ENCODE data around the gene FGFR3.

Gene FGFR3

DNA sequence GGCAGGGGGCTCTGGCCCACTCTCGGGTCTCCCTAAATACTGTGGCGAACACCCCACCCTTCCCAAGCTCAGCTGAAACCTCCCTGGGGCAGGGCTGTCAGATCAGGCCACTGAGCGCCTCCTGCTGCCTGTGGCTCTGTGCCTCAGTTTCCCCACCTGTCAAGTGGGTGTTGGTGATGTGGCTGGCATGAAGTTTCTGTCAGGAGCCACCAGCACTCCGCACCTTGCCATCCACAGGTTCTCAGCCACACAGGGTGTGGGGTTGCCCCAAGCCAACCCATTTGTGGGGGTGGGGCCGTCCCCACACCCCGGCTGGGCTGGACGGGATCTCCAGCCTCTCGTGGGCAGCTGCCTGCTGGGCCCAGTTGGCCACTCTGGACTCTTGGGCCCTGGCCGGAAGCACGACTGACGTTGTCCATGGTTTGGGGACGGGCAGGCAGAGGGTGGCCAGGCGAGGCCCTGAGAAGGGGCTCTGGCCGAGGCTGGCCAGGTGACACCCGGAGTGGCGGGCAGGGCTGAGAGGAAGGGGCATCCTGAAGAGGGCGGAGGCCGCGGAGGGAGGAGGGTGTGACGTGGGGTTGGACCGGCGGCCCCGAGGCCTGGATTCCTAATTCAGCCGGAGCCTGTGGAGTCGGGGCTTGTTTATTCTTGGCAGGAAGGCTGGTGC, 5.5 kb upstream of the FGFR3 start:
- DNase-seq: peak; percentile 11

DNA sequence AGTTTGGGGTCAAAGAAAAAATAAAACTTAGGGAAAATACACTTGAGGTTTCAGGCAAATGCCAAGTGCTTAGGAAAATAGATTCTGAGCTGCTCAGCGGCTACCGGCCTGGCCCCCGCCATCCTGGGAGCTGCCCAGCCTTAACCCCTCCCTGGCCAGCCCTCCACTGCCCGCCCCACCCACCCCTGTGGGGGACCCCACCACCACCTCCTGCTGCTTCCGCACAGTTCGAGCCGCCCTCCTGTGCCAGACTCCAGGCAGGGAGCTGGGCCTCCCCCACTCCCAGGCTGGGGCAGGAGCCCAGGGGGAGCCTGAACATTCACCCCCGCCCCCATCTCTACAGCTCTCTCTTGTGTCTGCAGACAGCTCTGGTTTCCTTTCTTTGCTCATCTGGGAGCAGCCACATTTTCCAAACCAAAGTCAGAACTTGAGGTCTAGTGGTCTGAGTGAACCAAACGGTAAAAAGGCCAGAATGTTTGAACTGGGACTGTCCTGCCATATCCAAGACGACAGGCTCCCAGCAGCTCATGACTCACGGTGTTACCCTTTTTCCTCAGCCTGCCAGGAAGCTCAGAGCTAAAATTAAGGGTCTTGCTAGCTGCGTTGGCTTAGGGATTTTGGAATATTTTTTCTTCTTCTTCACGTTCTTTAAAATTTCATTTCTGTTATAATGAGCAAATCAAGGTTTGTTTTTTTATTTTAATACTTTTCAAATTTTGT, 4.7 kb upstream of the FGFR3 start:
- DNase-seq: no peak

DNA sequence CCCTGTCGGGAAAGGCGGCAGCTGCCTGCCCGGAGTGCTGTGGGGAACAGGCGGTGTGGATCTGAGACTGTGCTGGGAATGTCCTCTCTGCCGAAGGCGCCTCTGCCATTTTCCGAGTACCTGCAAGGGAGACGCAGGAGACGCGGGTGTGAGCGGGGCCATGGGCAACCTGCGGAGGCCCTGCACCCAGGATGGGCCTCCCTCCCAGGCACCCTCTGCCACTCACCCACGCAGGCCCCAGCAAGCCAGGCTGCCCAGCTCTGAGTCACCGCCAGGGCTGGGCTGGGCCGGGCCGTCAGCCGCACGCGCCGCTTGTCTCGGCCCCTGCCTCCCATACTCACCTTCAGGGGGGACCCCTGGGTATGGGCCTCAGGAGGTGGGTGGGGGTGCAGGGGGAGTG, 3.5 kb upstream of the FGFR3 start:
- DNase-seq: no peak

DNA sequence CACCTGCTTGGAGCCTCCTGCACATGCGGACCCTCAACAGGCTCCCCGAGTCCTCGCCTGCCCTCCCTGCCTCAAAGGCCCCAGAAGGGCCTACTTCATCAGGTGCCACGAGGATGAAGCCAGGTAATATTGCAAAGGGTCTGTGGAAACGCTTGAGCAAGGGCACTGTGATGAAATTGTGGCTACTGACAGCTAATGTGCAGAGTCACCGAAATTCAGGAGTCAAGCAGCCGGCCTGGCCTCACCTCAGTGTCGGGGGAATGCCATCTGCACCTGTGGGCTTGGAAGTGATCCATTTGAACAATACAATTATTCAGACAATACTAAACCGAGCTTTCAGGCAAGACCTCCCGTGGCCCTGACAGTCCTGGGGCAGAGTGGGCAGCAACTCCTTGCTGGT, 3.1 kb upstream of the FGFR3 start:
- no peak for DNase-seq

DNA sequence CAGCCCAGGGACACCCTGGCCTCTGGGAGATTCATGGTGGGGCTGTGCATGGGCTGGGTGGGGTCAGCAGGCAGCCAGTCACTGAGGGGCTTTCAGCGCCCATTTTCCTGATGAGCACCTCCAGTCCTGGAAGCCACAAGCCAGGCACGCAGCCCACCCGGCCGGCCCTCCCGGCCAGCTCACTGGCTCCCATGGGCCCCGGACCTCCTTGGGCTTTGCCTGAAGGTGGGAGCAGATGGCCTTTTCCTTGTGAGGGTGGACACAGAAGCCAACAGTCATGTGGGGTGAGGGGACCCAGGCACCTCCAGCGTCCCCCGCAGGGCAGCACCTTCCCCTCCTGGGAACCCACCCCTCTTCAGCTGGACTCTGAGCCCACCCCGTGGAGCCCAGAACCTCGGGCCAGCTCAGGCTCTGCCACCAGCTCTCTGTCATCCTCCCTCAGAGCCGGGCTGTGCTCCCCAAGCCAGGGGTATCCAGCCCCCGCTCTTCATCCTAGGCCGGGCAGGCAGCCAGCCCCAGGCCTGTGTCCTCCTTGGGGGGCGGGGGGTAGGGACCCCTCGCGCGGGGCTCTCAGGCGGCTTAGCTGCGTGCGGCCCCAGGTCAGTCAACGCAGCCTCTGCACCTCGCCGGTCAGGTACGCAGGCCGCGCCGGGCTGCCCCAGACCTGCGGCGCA, 798 bp upstream of the FGFR3 start:
- DNase-seq: no peak

DNA sequence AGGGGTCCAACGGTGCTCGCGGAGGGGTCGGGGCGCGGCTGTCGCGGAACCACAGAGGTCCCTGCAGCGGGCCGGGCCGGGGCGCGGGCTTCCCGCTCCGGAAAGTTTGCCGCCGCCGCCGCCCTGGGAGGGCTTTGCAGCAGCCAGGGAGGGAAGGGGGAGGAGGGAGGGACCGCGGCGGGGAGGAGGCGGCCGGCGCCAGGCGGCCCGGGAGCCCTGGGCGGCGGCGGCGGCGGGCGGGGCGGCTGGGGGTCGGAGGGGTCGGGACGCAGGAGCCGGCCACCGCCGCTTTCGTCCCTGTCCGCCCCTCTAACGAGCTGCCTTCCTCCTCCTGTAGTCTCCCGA, 375 bp downstream of the FGFR3 start:
- no peak for DNase-seq

DNA sequence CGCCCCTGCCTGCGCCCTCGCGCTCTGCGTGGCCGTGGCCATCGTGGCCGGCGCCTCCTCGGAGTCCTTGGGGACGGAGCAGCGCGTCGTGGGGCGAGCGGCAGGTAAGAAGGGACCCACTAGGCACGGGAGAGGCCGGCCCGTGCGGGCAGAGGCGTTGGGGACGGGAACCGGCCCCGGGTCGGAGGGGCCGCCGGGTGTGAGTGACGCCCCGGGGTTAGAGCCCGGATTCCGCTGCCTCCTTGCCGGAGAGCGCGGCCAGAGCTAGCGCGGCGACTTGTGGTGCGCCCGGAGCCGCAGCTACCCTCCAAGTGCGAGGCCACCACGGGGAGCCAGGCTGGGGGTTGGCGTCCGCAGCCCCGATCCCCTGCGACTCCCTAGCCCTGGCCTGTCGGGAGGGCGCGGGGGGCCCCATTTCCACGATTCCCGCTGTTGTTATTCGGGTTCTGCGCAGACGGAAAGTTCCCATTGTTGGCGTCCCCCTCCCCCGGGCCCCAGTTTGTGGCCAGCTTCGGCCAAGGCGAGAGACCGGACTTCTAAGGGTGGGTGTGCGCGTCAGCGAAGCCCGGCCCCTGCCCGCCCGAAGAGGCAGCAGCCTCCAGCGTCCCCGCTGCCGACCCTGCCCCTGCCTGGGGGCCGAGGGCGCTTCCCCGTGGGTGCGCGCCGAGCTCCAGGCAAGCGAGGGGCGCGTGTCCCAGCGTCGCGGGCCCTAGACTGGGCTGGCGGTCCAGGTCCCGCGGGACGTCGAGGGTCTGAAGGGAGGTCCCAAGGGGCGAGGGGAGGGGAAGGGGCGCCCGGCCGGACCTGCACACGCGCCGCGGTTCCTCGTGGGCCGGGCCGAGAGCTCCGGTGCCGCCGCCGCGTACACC, 1.1 kb downstream of the FGFR3 start:
- DNase-seq: peak; percentile 76

DNA sequence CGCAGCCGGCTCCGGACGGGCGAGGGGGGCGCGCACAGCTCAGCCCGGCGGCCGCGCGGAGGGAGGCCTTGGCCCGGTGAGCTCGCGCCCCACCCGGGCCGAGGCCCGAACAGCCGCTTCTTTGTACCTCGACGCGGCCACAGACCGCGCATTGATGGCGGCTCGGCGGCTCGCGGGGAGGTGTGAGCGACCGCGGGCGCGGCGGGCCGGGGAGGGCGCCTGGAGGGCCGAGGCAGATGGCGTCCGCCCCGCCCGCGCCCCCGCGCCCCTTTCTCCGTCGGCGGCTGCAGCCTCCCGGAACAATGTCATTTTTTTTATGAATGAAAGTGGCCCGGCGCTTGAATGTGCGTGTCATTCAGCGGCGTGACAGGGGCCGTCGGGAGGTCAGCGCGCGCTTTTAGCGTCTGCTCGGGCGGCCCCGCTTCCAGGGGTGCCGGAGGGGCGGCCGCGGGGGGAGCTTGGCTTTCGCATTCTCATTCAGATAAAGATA, 1.8 kb downstream of the FGFR3 start:
- DNase-seq: no peak

DNA sequence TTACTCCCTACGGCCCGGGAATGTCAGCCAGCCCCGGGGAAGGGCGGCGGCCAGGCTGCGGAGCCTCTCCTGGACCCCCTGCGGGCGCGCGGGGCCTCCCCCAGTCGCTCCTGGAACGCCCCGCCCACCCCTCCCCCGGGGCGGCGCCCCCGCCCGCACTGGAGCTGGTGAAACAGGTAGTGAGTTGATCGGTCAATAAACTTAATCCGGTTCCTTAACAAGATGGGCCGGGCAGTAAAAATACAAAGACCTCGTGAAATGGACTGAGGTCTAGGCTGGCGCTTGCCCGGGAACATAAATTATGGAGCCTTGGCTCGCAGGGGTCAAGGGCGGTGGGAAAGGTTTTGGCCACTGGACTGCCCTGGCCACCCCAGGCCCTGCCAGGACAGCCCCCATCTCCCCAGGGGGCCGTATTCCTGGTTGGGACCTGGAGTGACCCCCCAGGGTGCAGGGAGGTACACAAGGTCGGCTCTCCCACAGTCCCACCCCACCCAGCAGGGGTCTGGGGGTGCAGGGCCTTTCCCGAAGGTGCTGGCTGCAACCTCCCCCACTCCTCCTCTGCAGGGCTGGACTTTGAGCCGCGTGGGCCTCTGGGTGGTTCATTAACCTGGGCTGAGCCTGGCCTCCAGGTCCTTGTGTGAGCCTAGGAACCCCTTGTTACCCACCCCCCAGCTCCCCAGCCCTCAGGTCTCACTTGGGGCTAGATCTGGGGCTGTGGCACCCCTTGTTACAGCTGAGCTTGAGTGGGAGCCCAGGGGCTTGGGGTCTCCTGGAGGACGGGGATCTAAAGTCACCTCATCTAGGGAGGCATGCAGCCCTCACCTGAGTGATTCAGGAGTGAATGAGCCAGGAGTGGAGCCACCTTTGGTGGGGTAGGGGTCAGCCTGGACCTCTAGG, 2.5 kb downstream of the FGFR3 start:
- DNase-seq: no peak

DNA sequence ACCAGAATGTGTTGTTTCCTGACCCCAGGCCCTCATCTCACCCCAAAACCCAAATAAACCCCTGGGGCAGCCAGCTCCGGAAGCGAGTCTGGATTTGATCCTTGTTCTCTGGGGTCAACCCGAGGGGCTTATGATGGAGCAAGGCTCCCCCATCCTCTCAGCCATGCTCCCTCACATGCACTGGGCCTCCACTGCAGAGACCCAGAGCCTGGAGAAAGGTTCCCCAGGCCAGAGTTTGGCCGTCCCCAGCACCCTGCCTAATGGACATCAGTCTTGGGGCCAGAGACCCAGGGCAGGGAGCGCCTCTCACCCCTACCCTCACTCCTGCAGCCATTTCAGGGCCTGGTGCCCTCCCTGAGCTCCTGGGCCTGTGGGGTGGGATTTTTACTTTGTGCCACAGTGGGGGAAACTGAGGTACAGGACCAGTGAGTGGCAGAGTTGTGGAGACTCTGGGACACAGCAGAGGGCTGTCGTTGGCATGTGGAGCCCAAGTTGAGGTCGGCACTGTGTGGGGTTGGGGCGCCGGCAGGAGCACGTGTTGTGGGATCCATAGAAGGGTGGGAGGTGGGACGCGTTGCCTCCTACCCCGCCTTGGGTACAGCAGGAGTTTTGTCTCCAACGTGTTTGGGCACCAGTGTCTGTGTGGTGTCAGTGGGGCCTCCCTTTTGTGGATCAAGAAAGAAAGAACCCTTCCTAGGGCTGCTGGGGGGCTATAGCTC, 3.6 kb downstream of the FGFR3 start:
- no peak for DNase-seq

DNA sequence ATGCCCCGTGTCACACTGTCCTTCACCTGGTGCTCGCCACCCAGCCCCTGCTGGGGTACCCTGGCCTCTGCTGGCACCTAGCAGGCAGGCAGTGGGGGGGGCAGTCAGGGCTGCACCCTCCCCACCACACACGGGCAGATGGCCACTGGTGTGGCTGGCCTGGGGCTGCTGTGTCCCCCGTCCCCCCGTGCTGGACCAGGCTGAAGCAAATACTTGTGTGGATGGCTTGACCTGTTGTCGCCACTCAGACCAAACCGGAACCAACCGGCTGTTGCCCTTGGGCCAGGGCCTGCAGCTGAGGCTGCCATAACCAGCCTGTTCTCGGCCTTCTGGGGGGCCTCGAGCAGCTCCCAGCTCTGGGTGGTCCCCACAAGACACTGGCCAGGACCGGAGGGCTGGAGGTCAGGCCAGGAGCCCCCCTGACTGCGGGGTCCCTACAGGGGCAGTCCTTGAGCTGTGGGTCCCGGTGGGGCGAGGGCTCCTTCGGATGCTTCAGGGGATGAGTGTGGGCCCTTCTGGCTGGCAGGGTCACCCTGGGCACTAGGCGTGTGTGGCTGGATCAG, 4.3 kb downstream of the FGFR3 start:
- DNase-seq: no peak

DNA sequence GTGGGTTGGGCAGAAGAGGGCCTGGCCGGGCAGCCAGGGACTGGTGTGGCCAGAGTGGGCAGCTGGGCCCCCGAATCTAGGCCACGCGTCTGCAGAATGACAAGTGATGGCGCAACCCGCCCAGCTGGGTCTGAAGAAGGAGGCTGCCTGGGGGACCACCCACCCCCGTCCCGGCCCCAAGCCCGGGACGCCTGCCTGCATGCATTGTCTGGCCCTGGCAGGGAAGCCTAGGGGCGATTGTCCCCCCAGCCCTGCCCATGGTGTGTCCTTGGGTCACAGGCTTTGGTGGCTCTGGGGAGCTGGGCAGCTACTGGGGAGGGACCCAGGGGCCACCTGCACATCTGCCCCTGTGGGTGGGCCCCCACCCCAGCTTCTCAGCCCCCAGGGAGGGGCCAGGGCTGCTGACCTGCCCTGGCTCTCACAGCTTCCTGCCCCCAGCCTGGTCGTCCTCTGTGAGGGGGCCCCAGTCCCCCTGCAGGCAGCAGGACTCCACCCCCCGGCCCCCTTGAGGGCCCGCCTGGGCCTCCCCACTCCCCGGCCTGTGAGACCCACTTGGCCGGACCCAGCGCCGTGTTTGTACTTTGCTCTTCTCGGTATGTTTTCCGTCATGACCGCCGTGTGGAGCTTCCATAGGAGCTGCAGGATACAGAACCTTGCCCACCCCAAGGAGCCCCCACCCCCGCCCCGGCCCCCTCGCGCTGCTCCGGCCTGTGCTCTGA, 4.9 kb downstream of the FGFR3 start:
- no peak for DNase-seq

DNA sequence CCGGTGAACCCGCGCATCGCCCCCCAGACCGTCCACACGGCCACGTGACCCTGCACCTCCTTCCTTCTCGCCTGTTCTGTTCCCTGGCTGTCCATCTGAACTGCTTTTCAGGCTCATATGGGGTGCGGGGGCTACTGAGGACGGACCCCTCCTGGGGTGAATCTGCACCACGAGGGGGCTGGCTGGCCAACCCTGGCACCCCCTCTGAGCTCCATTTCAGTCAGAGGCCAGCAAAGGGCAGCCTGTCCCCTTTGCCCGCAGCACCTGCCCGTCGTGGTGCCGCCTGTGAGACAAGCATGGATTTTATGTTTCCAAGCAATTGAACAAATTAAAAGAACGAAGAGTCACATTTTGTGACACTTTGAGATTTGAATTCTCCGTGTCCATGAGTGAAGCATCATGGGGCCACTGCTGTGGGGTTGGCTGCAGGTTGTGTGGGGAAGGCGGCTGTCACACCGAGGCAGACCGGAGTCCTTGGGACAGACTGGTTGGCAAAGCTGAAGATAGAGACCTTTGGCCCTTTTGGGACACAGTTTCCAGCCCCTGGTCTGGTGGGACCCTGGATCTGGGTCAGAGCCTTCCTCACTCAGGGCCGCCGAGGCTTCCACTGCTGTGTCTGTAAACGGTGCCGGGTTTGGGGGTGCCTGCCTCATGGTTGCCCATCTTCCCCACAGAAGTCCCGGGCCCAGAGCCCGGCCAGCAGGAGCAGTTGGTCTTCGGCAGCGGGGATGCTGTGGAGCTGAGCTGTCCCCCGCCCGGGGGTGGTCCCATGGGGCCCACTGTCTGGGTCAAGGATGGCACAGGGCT, 5.7 kb downstream of the FGFR3 start:
- DNase-seq: no peak

DNA sequence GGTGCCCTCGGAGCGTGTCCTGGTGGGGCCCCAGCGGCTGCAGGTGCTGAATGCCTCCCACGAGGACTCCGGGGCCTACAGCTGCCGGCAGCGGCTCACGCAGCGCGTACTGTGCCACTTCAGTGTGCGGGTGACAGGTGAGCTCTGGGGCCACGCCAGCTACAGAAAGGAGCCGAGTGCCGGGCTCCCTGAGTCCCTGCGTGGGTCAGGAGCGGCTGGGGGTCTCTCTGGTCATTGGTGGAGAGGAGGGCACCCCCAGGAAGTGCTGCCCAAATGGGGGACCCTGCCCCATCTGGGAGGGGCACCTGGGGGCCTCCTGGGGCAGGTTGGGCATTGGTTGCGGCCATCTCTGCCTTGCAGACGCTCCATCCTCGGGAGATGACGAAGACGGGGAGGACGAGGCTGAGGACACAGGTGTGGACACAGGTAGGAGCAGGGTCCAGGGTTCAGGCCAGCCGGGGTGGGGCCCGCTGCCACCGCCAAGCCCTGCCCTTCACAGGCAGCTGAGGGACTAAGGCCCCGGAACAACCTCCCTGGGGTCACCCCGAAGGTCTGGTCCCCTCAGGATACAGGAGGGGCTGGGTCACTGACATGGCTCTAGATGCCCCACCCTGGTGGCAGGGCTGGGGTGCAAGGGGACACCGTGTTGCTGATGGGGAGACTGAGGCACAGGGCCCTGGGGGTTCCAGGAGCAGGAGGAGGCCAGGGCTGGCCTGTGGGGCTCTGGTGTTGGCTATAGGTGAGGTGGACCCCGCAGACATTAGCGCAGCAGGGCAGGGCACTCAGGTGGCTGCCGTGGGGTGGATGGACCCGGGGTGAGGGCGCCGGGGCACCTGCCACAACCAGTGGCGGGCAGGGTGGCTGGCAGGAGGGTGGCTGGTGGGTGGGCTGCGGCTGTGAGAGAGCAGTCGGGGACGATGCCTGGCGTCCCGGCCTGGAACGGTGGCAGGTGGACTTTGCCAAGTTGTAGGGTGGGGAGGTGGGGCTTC, 6.6 kb downstream of the FGFR3 start:
- no peak for DNase-seq

DNA sequence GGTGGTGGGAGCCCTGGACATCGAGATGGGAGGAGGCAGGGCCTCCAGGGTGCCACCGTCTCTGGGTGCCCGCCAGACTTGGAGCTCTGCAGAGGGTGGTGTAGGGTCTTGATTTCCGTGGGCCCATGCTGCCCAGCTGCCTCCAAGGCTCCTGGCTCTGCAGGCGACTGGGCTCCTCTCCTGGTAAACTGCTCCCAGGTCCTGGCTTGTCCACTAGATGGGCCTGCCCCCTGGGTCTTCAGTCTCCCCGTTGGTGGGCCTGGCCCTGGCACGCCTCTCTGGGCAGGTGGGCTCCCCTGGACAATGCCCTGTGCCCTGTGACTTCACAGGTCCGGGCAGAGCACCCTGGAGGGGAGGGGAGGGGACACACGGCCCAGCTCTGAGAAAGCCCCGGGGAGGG, 7.7 kb downstream of the FGFR3 start:
- DNase-seq: no peak

DNA sequence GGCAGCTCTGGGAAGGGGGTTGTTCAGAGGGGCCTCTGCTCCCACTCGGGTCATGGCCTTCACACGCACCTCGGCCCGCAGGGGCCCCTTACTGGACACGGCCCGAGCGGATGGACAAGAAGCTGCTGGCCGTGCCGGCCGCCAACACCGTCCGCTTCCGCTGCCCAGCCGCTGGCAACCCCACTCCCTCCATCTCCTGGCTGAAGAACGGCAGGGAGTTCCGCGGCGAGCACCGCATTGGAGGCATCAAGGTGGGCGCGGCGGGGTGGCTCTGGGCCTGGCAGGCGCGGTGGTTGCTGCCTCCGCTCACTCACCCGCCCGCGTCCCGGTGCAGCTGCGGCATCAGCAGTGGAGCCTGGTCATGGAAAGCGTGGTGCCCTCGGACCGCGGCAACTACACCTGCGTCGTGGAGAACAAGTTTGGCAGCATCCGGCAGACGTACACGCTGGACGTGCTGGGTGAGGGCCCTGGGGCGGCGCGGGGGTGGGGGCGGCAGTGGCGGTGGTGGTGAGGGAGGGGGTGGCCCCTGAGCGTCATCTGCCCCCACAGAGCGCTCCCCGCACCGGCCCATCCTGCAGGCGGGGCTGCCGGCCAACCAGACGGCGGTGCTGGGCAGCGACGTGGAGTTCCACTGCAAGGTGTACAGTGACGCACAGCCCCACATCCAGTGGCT, 8.3 kb downstream of the FGFR3 start:
- DNase-seq: no peak

DNA sequence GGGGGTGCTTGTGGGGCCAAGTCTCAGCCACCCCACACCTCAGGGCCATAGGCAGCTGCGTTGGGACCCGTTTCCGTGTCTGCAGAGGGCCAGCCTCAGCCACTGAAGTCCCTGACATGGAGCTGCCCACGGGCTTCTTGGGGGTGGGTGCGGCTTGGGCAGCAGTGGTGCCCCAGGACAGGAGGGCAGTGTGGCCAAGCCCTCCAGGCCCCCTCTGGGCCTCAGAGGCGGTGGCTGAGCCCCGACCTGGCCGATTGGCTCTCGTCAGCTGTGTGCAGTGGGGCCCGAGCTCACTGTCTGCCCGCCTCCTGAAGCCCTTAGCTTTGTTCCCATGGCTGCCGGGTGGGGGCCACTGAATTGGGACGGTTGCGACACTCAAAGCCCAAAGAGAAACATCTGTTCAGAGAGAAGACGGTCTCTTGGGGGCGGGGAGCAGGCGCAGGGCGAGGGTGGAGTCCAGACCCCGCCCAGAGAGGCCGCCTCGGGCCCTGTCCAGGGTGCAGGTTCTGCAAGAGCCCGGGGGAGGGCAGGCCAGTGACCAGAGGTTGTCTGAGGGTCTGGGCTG, 9.1 kb downstream of the FGFR3 start:
- no peak for DNase-seq
